Osteocyte (in vitro differentiated cells): ENCODE data around the gene GYG2. TPM values are rescaled to one million over a fixed set of nuclear protein-coding genes. Genes with fewer than 3 reads are reported as not detected.
A peak's percentile ranks its signal among the peaks of the same experiment; 100 is the strongest.

Source experiments
- DNase-seq: peaks from one replicate; pipeline ENCODE4 v3.0.0; 2021; ENCODE audit warnings: mixed read lengths; ENCODE audit not compliant: unreplicated experiment; ENCODE audit errors: extremely low spot score
- H3K27ac Mint-ChIP-seq: one replicate; pipeline ENCODE4 v1.8.0; 2021; ENCODE audit warnings: mild to moderate bottlenecking, mixed read lengths; ENCODE audit not compliant: unreplicated experiment
- H3K27me3 Mint-ChIP-seq: one replicate; pipeline ENCODE4 v1.8.0; 2021; ENCODE audit warnings: mixed read lengths; ENCODE audit not compliant: unreplicated experiment
- H3K36me3 Mint-ChIP-seq: one replicate; pipeline ENCODE4 v1.8.0; 2021; ENCODE audit warnings: mixed read lengths; ENCODE audit not compliant: unreplicated experiment
- H3K4me1 Mint-ChIP-seq: one replicate; pipeline ENCODE4 v1.8.0; 2021; ENCODE audit warnings: mixed read lengths; ENCODE audit not compliant: unreplicated experiment
- H3K4me3 Mint-ChIP-seq: one replicate; pipeline ENCODE4 v1.8.0; 2021; ENCODE audit warnings: mild to moderate bottlenecking, moderate library complexity, mixed read lengths; ENCODE audit not compliant: unreplicated experiment
- H3K9me3 Mint-ChIP-seq: one replicate; pipeline ENCODE4 v1.8.0; 2021; ENCODE audit warnings: mixed read lengths; ENCODE audit not compliant: unreplicated experiment
- CTCF ChIP-seq: fragments of 200-600 bp; sonication (generic); IDR thresholded peaks from 2 replicates; pipeline ENCODE4 v1.5.0; 2021; ENCODE audit warnings: antibody characterized with exemption, mild to moderate bottlenecking, moderate library complexity
- total RNA-seq: library from RNA; stranded (reverse); gene quantifications from 2 replicates; pipeline ENCODE4 v1.2.1, GENCODE V29; 2021

GYG2 gene
- total RNA-seq, 1 donor from 2014 or later: 11.8 TPM

GRCh38 chrX:2846992-2847391 lies 18.3 kb downstream of the GYG2 start:
- Mint-ChIP-seq H3K36me3 (peaks cover 1% of the 10 kb centered on the region), H3K4me1 (peaks cover 40% of the 10 kb centered on the region), H3K27ac (no peak overlapping the region), H3K4me3 (no peak overlapping the region), H3K27me3 (no peaks in the 10 kb centered on the region), H3K9me3 (no peaks in the 10 kb centered on the region)
- no peak for DNase-seq
- no peak for TF ChIP-seq CTCF

- no peaks in the 10 kb centered on the region for H3K9me3 Mint-ChIP-seq
- peaks cover under 1% of the 10 kb centered on the region for H3K36me3 Mint-ChIP-seq
- peak overlapping the region; percentile 82 for H3K27ac Mint-ChIP-seq
- H3K4me1 Mint-ChIP-seq: peaks cover 41% of the 10 kb centered on the region
- H3K4me3 Mint-ChIP-seq: peak overlapping the region; percentile 51
- no peak for TF ChIP-seq CTCF
- peak; percentile 66 for DNase-seq
- H3K27me3 Mint-ChIP-seq: no peaks in the 10 kb centered on the region
Measured at GRCh38 chrX:2848871-2849301, 20.2 kb downstream of the GYG2 start.

- Mint-ChIP-seq H3K36me3 (peaks cover 5% of the 10 kb centered on the region), H3K27ac (no peak overlapping the region)
Measured at GRCh38 chrX:2854918-2855317, 26.2 kb downstream of the GYG2 start.

GRCh38 chrX:2855761-2856160 lies 27.0 kb downstream of the GYG2 start:
- Mint-ChIP-seq H3K36me3 (peaks cover 8% of the 10 kb centered on the region), H3K4me1 (peaks cover 12% of the 10 kb centered on the region), H3K9me3 (no peaks in the 10 kb centered on the region), H3K27ac (no peak overlapping the region), H3K27me3 (no peaks in the 10 kb centered on the region), H3K4me3 (no peak overlapping the region)
- TF ChIP-seq CTCF: no peak
- DNase-seq: no peak

More at GRCh38 chrX:2854918-2855317, 26.2 kb downstream of the GYG2 start:
- Mint-ChIP-seq H3K27me3 (no peaks in the 10 kb centered on the region), H3K9me3 (no peaks in the 10 kb centered on the region), H3K4me3 (no peak overlapping the region), H3K4me1 (peaks cover 19% of the 10 kb centered on the region)
- TF ChIP-seq CTCF: no peak
- DNase-seq: peak; percentile 75

GRCh38 chrX:2857566-2857965 lies 28.8 kb downstream of the GYG2 start:
- H3K36me3 Mint-ChIP-seq: peaks cover 8% of the 10 kb centered on the region

More at GRCh38 chrX:2857566-2857965, 28.8 kb downstream of the GYG2 start:
- Mint-ChIP-seq H3K4me3 (no peak overlapping the region), H3K4me1 (no peaks in the 10 kb centered on the region), H3K9me3 (no peaks in the 10 kb centered on the region), H3K27ac (no peak overlapping the region), H3K27me3 (no peaks in the 10 kb centered on the region)
- no peak for TF ChIP-seq CTCF
- DNase-seq: no peak
